Neural cell (in vitro differentiated cells): ENCODE measurements around the gene BTG4.

Experiments used
- CTCF ChIP-seq: fragments of 450-650 bp; IDR thresholded peaks from 2 replicates; pipeline ENCODE4 v1.5.1; 2014; ENCODE audit warnings: antibody characterized with exemption, mild to moderate bottlenecking, moderate library complexity; ENCODE audit not compliant: poor library complexity, severe bottlenecking
- EP300 ChIP-seq: fragments of 450-650 bp; conservative IDR thresholded peaks from 2 replicates; pipeline ENCODE4 v1.6.1; 2014; ENCODE audit warnings: antibody characterized with exemption, mild to moderate bottlenecking, moderate library complexity; ENCODE audit not compliant: poor library complexity, severe bottlenecking
- EZH2 ChIP-seq: fragments of 200-600, 300-800 bp; shearing (Covaris generic), sonication (generic); IDR thresholded peaks from 2 replicates; pipeline ENCODE4 v1.6.1; 2014; ENCODE audit warnings: antibody characterized with exemption, low read length, borderline replicate concordance, mild to moderate bottlenecking; ENCODE audit not compliant: insufficient read depth, poor library complexity, severe bottlenecking
- TF ChIP-seq, protein P1 (sequence below): IDR thresholded peaks from 2 replicates; pipeline ENCODE4 v1.6.1; 2012; ENCODE audit warnings: borderline replicate concordance

GRCh38 chr11:111549869-111550203 lies 37.6 kb upstream of the BTG4 start:
- TF ChIP-seq CTCF (no peak), EP300 (no peak), EZH2 (no peak)
- TF ChIP-seq, protein P1, sequence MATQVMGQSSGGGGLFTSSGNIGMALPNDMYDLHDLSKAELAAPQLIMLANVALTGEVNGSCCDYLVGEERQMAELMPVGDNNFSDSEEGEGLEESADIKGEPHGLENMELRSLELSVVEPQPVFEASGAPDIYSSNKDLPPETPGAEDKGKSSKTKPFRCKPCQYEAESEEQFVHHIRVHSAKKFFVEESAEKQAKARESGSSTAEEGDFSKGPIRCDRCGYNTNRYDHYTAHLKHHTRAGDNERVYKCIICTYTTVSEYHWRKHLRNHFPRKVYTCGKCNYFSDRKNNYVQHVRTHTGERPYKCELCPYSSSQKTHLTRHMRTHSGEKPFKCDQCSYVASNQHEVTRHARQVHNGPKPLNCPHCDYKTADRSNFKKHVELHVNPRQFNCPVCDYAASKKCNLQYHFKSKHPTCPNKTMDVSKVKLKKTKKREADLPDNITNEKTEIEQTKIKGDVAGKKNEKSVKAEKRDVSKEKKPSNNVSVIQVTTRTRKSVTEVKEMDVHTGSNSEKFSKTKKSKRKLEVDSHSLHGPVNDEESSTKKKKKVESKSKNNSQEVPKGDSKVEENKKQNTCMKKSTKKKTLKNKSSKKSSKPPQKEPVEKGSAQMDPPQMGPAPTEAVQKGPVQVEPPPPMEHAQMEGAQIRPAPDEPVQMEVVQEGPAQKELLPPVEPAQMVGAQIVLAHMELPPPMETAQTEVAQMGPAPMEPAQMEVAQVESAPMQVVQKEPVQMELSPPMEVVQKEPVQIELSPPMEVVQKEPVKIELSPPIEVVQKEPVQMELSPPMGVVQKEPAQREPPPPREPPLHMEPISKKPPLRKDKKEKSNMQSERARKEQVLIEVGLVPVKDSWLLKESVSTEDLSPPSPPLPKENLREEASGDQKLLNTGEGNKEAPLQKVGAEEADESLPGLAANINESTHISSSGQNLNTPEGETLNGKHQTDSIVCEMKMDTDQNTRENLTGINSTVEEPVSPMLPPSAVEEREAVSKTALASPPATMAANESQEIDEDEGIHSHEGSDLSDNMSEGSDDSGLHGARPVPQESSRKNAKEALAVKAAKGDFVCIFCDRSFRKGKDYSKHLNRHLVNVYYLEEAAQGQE: no peak
